HFF-Myc (cell line): ENCODE measurements around the gene CHTF8.

ENCODE experiments used
- DNase-seq: peaks from one replicate; pipeline ENCODE4 v3.0.0-alpha.2; 2011; ENCODE audit warnings: low read depth; ENCODE audit errors: extremely low read depth
- H3K4me3 ChIP-seq: replicated peaks from 2 replicates; pipeline ENCODE4 v1.5.1; 2011; ENCODE audit warnings: low read depth, mild to moderate bottlenecking, control low read depth, low read length
- TF ChIP-seq, protein P1 (sequence below): IDR thresholded peaks from 2 replicates; pipeline ENCODE4 v1.5.1; 2012; ENCODE audit warnings: mild to moderate bottlenecking, low read depth, low read length, control low read depth; ENCODE audit errors: missing control alignments

Gene CHTF8

DNA sequence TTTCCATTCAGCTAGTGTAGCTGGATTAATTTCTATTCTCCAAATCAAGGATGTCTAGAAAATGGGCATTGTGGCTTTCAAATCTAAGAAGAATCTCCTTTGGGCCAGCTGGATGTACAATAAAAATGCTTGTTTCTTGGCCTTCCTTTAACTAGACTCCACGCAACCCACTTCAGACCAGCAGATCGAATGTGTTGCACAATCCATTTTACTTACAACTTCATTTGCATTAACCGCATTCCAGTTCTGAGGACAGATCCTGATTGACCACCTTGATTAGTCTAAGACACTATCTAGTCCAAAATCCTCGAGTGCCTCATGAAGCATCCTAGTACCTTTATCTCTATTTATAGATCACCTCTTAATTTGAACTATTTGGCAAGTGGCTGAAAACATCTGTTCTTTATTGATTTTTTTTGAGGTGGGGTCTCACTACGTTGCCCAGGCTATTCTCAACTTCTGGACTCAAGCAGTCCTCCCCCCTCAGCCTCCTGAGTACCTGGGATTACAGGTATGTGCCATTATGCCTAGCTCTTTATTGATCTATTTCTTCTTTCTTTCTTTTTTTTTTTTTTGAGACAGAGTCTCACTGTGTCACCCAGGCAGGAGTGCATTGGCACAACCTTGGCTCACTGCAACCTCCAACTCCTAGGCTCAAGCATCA, 47.2 kb downstream of the CHTF8 start:
- DNase-seq = no peak
- TF ChIP-seq, protein P1, sequence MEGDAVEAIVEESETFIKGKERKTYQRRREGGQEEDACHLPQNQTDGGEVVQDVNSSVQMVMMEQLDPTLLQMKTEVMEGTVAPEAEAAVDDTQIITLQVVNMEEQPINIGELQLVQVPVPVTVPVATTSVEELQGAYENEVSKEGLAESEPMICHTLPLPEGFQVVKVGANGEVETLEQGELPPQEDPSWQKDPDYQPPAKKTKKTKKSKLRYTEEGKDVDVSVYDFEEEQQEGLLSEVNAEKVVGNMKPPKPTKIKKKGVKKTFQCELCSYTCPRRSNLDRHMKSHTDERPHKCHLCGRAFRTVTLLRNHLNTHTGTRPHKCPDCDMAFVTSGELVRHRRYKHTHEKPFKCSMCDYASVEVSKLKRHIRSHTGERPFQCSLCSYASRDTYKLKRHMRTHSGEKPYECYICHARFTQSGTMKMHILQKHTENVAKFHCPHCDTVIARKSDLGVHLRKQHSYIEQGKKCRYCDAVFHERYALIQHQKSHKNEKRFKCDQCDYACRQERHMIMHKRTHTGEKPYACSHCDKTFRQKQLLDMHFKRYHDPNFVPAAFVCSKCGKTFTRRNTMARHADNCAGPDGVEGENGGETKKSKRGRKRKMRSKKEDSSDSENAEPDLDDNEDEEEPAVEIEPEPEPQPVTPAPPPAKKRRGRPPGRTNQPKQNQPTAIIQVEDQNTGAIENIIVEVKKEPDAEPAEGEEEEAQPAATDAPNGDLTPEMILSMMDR = no peak
- no peak overlapping the region for H3K4me3 ChIP-seq

DNA sequence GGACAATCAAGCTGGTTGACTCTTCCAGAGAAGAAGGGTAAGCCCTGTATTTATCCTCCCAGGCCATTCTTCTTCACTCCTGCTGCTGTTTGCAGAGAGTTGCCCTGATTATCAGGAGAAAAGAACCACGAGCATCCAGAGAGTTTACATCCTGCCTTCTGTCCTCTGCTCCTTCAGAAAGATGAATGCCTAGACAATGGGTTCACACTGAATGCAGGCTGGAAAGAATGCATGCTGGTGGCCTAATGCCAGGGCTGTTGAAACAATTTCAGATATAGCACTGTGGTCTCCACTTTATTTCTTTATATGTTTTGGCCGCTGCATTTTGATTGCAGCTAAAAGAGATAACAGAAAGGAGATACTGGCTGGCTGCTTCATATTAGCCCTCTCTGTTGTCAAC, 48.1 kb downstream of the CHTF8 start:
- TF ChIP-seq, protein P1 = no peak
- DNase-seq = no peak
- H3K4me3 ChIP-seq = no peak overlapping the region

DNA sequence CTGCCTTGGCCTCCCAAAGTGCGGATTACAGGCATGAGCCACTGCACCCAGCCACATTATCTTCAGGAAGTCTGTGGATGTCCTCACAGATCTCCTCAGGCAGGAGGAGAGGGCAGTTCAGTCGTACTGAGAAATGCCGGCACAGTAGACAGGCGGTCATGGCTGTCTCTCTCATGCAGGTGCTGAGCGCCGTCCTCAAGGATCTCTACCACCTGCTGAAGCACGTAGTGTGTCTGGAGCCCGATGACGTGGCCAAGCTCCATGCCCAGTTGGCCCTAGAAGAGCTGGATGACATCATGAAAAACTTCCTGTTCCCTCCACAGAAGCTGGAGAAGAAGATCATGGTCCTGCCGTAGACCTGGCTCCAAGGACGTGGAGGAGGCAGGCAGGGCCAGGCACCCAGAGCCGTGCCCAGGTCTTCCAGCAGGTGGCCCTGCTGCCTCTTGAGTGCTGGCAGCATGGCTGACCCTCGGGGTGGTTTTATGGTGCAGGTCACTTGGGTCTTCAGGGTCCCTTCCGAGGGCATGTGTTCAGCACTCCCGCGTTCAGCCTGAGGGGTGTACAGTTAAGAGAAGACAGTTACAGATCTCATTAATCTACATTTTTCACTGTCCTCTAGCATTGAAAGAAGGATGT, 49.0 kb downstream of the CHTF8 start:
- TF ChIP-seq, protein P1 = peak; percentile 8
- DNase-seq = no peak
- H3K4me3 ChIP-seq = no peak overlapping the region

DNA sequence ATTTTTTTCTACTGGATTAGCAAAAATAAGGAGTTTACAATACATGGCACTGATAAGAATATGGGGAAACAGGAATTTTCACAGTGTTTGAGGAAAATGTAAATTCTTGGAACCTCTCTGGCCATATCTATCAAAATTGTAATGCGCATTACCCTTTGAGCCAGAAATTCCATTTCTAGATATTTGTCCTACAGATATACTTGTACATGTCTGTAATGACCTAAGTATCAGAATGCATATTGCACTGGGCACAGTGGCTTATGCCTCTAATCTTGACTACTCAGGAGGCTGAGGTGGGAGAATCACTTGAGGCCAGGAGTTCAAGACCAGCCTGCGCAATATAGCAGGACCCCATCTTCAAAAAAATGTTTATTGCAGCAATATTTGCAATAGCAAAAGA, 52.7 kb downstream of the CHTF8 start:
- TF ChIP-seq, protein P1 = no peak
- H3K4me3 ChIP-seq = no peak overlapping the region
- no peak for DNase-seq

DNA sequence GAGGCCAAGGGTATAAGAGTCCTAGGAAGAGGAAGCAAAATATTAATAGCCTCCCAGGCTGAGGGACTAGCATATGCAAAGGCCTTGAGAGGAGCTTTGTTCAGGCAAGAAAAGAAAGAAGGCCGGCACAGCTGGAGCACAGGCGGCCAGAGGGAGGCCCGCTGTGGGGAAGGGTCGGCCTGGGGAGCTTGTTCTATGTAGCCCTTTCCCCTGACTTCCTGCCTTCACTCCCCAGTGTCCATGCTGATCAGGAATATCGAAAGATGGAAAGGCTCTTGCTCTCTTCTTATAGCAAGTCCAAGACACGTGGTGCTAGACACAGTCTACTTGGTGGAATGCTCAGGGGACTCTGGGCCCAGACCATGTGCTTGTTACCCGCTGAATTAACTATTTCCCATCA, 54.3 kb downstream of the CHTF8 start:
- no peak overlapping the region for H3K4me3 ChIP-seq
- no peak for DNase-seq
- TF ChIP-seq, protein P1 = no peak

DNA sequence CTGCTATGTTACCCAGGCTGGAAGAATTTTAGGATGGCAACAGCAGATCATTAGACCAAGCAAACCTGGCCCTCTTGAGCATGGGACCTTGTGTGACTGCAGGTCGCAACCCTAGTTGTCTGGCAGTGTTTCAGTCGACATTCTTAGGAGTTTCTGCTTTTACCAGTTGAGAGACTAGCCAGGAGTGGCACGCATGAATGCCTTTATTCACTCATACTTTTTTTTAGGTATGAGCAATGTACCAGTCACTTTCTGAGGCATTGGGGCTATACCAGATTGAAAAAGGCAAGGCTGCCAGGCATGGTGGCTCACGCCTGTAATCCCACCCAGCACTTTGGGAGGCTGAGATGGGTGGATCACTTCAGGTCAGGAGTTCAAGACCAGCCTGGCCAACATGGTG, 55.1 kb downstream of the CHTF8 start:
- H3K4me3 ChIP-seq = no peak overlapping the region
- TF ChIP-seq, protein P1 = no peak
- DNase-seq = no peak
